Keratinocyte (primary cell): ENCODE data around the gene RSBN1. TPM values are rescaled to one million over a fixed set of nuclear protein-coding genes. Genes with fewer than 3 reads are reported as not detected.

Experiments
- DNase-seq: peaks from one replicate; pipeline ENCODE4 v3.0.0-alpha.2; 2011; ENCODE audit warnings: low read depth, missing footprints, low spot score
- FAIRE-seq: peaks from 2 replicates; lab custom pipeline; 2011; peaks lifted over from hg19 to GRCh38; lab: Jason Lieb, UNC
- H2AFZ ChIP-seq: 2 replicates; pipeline ENCODE4 v1.6.0; 2012; ENCODE audit warnings: low read length, control low read depth, inconsistent platforms; ENCODE audit not compliant: control insufficient read depth
- H3K27ac ChIP-seq: 2 replicates; pipeline ENCODE4 v1.5.1; 2011; ENCODE audit warnings: low read length; ENCODE audit not compliant: control insufficient read depth, insufficient read depth
- H3K27me3 ChIP-seq: 3 replicates; pipeline ENCODE4 v1.6.0; 2011; ENCODE audit warnings: low read length; ENCODE audit not compliant: control insufficient read depth, insufficient read depth; ENCODE audit errors: extremely low read depth
- H3K36me3 ChIP-seq, 2 experiments: 2 replicates in 1 of 2; 3 replicates in 1 of 2; pipeline ENCODE4 v1.5.1; 2011; ENCODE audit warnings: low read length in 2 of 2, mild to moderate bottlenecking in 1 of 2; ENCODE audit not compliant: control insufficient read depth in 2 of 2, insufficient read depth in 2 of 2; ENCODE audit errors: extremely low read depth in 1 of 2
- H3K4me1 ChIP-seq: 3 replicates; pipeline ENCODE4 v1.5.1; 2011; ENCODE audit warnings: low read length; ENCODE audit not compliant: control insufficient read depth, insufficient read depth; ENCODE audit errors: extremely low read depth
- H3K4me2 ChIP-seq: 3 replicates; pipeline ENCODE4 v1.6.0; 2011; ENCODE audit warnings: low read depth, low read length; ENCODE audit not compliant: control insufficient read depth, insufficient read depth; ENCODE audit errors: extremely low read depth
- H3K4me3 ChIP-seq, 3 experiments: fragments of 200-600 bp in 1 of 3; sonication (generic) in 1 of 3; 2 replicates in 2 of 3; 3 replicates in 1 of 3; pipeline ENCODE4 v1.5.1; 2011 to 2016; ENCODE audit warnings: low read length in 3 of 3, mild to moderate bottlenecking in 3 of 3, control low read depth in 2 of 3, inconsistent platforms in 1 of 3, low read depth in 1 of 3, mixed read lengths in 1 of 3, mixed run types in 1 of 3, moderate library complexity in 1 of 3; ENCODE audit not compliant: control insufficient read depth in 2 of 3, insufficient read depth in 2 of 3; ENCODE audit errors: extremely low read depth in 1 of 3
- H3K79me2 ChIP-seq: 2 replicates; pipeline ENCODE4 v1.6.0; 2012; ENCODE audit warnings: low read length; ENCODE audit not compliant: control insufficient read depth, insufficient read depth
- H3K9ac ChIP-seq: 3 replicates; pipeline ENCODE4 v1.6.0; 2011; ENCODE audit warnings: low read length; ENCODE audit not compliant: control insufficient read depth, insufficient read depth; ENCODE audit errors: extremely low read depth
- H3K9me1 ChIP-seq: 3 replicates; pipeline ENCODE4 v1.6.0; 2011; ENCODE audit warnings: low read length; ENCODE audit not compliant: control insufficient read depth, insufficient read depth; ENCODE audit errors: extremely low read depth
- H3K9me3 ChIP-seq: 2 replicates; pipeline ENCODE4 v1.5.1; 2012; ENCODE audit warnings: low read depth, low read length; ENCODE audit not compliant: control insufficient read depth
- H4K20me1 ChIP-seq: 3 replicates; pipeline ENCODE4 v1.6.0; 2011; ENCODE audit warnings: low read length; ENCODE audit not compliant: control insufficient read depth, insufficient read depth; ENCODE audit errors: extremely low read depth
- CTCF ChIP-seq, 3 experiments: IDR thresholded peaks in 1 of 3; conservative IDR thresholded peaks in 1 of 3; optimal IDR thresholded peaks in 1 of 3; 2 replicates in 2 of 3; 3 replicates in 1 of 3; pipeline versions ENCODE3 to v1.5.1; 2011; ENCODE audit warnings: low read length in 3 of 3, mild to moderate bottlenecking in 3 of 3, moderate library complexity in 2 of 3, control low read depth in 1 of 3, inconsistent platforms in 1 of 3; ENCODE audit not compliant: insufficient read depth in 2 of 3; ENCODE audit errors: extremely low read depth in 1 of 3
- EZH2 ChIP-seq: IDR thresholded peaks from one replicate; pipeline ENCODE4 v1.6.1; 2012; ENCODE audit warnings: inconsistent platforms, mild to moderate bottlenecking, low read length, moderate library complexity
- dilution Hi-C: fragments of 300-500 bp; cut with MboI; formaldehyde crosslinking; loops from one replicate; pipeline ENCODE4 v1.7.0; 2020; ENCODE audit warnings: low sequenced_read_pairs; ENCODE audit not compliant: extremely low pct_ligation_motif_present
- polyA plus RNA-seq, 5 experiments: library from polyadenylated mRNA; depleted of rRNA in 3 of 5; stranded (reverse) in 3 of 5; stranded (forward) in 1 of 5; unstranded in 1 of 5; fragments of >200 nt; gene quantifications; 1 replicate in 1 of 5; 2 replicates in 3 of 5; 3 replicates in 1 of 5; pipeline versions ENCODE4 v1.2.1 to v1.2.3, GENCODE V29; 2011 to 2012; ENCODE audit warnings: missing spikeins in 2 of 5, low read depth in 1 of 5, low replicate concordance in 1 of 5

The RSBN1 gene
- polyA plus RNA-seq, 1 donor (not counting 4 experiments of a cell fraction or from before 2014, with no cell fraction given), result 10.4 TPM

DNA sequence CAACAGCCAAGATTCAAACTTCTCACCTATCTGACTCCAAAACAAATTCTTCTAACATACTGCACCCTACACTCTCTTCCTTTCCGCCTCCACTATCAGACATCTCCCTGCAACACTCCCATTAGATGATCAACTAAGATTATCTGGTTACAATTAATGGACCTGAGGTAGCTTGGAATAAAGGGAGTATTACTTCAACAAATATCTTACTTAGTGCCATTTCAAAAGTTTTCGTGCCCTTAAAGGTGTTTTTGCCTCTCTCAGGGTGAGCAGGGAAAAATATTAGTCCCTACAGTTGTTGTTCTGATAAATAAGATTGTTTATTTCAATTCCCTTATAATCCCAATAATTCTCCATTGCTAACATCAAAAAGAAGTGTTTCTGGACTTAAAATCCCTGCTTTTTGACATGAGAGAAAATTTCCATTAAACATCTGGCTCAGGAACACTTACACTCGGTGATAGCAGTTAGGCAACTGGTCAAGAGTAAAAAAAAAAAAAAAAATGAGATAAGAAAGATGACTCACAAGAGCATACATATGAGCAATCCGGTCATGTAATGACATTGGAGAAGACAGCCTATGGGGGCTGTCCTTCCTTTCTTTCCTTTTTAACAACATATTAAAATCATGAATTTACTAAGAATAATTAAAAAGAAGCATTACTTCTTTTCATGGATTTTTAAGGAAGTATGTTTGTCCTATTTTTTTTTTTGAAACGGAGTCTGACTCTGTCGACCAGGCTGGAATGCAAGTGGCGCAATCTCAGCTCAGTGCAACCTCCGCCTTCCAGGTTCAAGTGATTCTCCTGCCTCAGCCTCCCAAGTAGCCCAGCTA lies 7.6 kb downstream of the RSBN1 start:
- Histone ChIP-seq H3K79me2 (peaks cover 93% of the 10 kb centered on the region), H3K27ac (peak overlapping the region; percentile 14), H3K9ac (no peak overlapping the region), H3K9me3 (no peaks in the 10 kb centered on the region), H3K36me3 (no peaks in the 10 kb centered on the region), H4K20me1 (no peaks in the 10 kb centered on the region), H3K4me1 (peaks cover 27% of the 10 kb centered on the region), H3K9me1 (no peaks in the 10 kb centered on the region), H3K27me3 (no peaks in the 10 kb centered on the region), H2AFZ (no peak overlapping the region), H3K4me2 (peak overlapping the region; percentile 60), H3K4me3 (no peak overlapping the region)
- dilution Hi-C loops, result no loop called here
- DNase-seq (no peak), FAIRE-seq (no peak)
- TF ChIP-seq EZH2, result no peak
- TF ChIP-seq CTCF (optimal IDR thresholded peaks at IDR 0.05 in 1 of 3, IDR thresholded peaks at IDR 0.05 in 1 of 3, conservative IDR thresholded peaks at IDR 0.05 in 1 of 3; ENCODE audit: extremely low read depth in 1 of 3, insufficient read depth in 2 of 3, low read length in 3 of 3), result no peak

DNA sequence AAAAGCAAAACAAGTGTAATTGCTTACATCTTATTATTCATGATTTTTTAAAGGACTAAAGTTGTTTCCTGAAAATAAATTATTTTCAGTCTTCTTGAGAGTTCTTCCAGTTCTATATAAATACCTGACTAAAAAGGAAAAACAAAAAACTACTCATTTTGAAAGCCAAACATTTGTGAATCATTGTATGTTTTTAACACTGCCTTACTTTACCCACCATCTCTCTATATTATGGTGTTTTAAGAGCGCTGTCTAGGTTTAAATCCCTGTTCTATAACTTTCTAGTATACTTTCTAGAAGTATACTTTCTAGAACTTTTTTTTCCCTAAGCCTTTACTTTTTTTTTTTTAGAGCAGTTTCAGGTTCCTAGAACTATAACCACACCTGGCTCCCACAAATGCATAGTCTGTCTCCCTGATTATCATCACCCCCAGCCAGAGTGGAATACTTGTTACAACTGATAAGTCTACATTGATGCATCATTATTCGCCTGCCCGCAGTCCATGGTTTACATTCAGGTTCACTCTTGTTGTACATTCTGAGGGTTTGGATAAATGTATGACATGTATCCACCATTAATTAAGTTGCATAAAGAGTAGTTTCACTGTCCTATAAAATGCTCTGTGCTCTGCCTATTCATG lies 9.8 kb downstream of the RSBN1 start:
- no peak overlapping the region for H3K27ac ChIP-seq
- dilution Hi-C loops, result no loop called here
- peaks cover 80% of the 10 kb centered on the region for H3K79me2 ChIP-seq
- no peak overlapping the region for H3K4me2 ChIP-seq
- DNase-seq (no peak), FAIRE-seq (no peak)
- H3K4me3 ChIP-seq, result no peak overlapping the region
- TF ChIP-seq CTCF (optimal IDR thresholded peaks at IDR 0.05 in 1 of 3, IDR thresholded peaks at IDR 0.05 in 1 of 3, conservative IDR thresholded peaks at IDR 0.05 in 1 of 3; ENCODE audit: extremely low read depth in 1 of 3, insufficient read depth in 2 of 3, low read length in 3 of 3) (no peak), EZH2 (no peak)
- H3K27me3 ChIP-seq, result no peaks in the 10 kb centered on the region
- no peak overlapping the region for H3K9ac ChIP-seq
- H4K20me1 ChIP-seq, result no peaks in the 10 kb centered on the region
- H3K36me3 ChIP-seq, result peaks cover 0 to 2% of the 10 kb centered on the region in 2 experiments
- no peaks in the 10 kb centered on the region for H3K9me3 ChIP-seq
- H2AFZ ChIP-seq, result no peak overlapping the region
- no peaks in the 10 kb centered on the region for H3K9me1 ChIP-seq
- H3K4me1 ChIP-seq, result peaks cover 14% of the 10 kb centered on the region
